Vagina (tissue), 2 donors: ENCODE results near the gene TEX22.

ENCODE experiments used
- CTCF ChIP-seq, 3 experiments: fragments of 450-650 bp in 2 of 3; fragments of 200-600 bp in 1 of 3; sonication (generic) in 1 of 3; IDR thresholded peaks; one replicate each; pipeline ENCODE4 v1.5.1; 2017 to 2019; ENCODE audit warnings: antibody characterized with exemption in 3 of 3, mild to moderate bottlenecking in 2 of 3, moderate library complexity in 2 of 3
- POLR2A ChIP-seq, 2 donors: fragments of 450-650 bp; IDR thresholded peaks; one replicate each; pipeline ENCODE4 v1.6.1; 2017; ENCODE audit warnings: antibody characterized with exemption in 2 of 2, mild to moderate bottlenecking in 2 of 2, moderate library complexity in 2 of 2

DNA sequence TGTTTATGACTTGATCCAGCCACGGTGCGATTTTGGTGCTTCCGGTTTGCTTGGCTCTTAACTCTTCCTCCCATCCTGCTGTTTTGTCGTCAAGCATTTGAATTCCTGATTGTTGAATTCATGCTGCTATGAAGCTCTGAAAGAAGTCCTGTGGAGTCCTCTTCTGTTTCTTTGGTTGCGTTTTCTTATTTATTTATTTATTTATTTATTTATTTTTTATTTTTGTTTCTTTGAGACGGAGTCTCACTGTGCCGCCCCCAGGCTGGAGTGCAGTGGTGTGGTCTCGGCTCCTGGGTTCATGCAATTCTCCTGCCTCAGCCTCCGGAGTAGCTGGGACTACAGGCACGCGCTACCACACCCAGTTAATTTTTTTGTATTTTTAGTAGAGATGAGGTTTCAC is 18.3 kb downstream of the TEX22 start:
- TF ChIP-seq POLR2A (IDR thresholded peaks at IDR 0.05) (no peak), CTCF (IDR thresholded peaks at IDR 0.05) (no peak)
